Activated CD4-positive, alpha-beta T cell treated with anti-CD3 and anti-CD28 coated beads for 36 hours (primary cell): Measurements from ENCODE around the gene SLC19A3. TPM values are rescaled to one million over a fixed set of nuclear protein-coding genes. Genes with fewer than 3 reads are reported as not detected.

Experiments used
- ATAC-seq: fragments of 200-7000 bp; cut with Tn5 transposase; one replicate; pipeline ENCODE4 v1.10.0; 2021; ENCODE audit warnings: mild to moderate bottlenecking, moderate library complexity
- CTCF ChIA-PET: fragments of 350-600 bp; sonication (Branson Sonifier 250); formaldehyde crosslinking; loops from one replicate; lab custom pipeline; 2021; ENCODE audit warnings: antibody characterized with exemption; lab: Charles Lee
- POLR2A ChIA-PET: fragments of 350-600 bp; sonication (Branson Sonifier 250); formaldehyde crosslinking; loops from one replicate; lab custom pipeline; 2021; ENCODE audit warnings: antibody characterized with exemption, inconsistent platforms; lab: Charles Lee
- DNase-seq: peaks from one replicate; pipeline ENCODE4 v3.0.0-alpha.2; 2020
- H3K27ac Mint-ChIP-seq: one replicate; pipeline ENCODE4 v1.8.0; 2021; ENCODE audit warnings: mixed read lengths
- H3K27me3 Mint-ChIP-seq: one replicate; pipeline ENCODE4 v1.8.0; 2021; ENCODE audit warnings: mixed read lengths
- H3K36me3 Mint-ChIP-seq: one replicate; pipeline ENCODE4 v1.8.0; 2021; ENCODE audit warnings: low read depth, mixed read lengths
- H3K4me1 Mint-ChIP-seq: one replicate; pipeline ENCODE4 v1.8.0; 2021; ENCODE audit warnings: mixed read lengths
- H3K4me3 Mint-ChIP-seq: one replicate; pipeline ENCODE4 v1.8.0; 2021; ENCODE audit warnings: mild to moderate bottlenecking, moderate library complexity, mixed read lengths
- H3K9me3 Mint-ChIP-seq: one replicate; pipeline ENCODE4 v1.8.0; 2021; ENCODE audit warnings: low read depth, mixed read lengths
- intact Hi-C, 2 experiments: fragments of 100-400 bp; cut with DNase I in 1 of 2; cut with micrococcal nuclease in 1 of 2; formaldehyde crosslinking; loops; one replicate each; pipeline versions ENCODE4 v1.14.2 to v1.15.1; 2022 to 2024; cut with DNase I, micrococcal nuclease
- total RNA-seq, 2 experiments: library from RNA; stranded (reverse); gene quantifications; one replicate each; pipeline ENCODE4 v1.2.3, GENCODE V29; 2021

The SLC19A3 gene
- total RNA-seq, 2 experiments from 2014 or later = not detected

DNA sequence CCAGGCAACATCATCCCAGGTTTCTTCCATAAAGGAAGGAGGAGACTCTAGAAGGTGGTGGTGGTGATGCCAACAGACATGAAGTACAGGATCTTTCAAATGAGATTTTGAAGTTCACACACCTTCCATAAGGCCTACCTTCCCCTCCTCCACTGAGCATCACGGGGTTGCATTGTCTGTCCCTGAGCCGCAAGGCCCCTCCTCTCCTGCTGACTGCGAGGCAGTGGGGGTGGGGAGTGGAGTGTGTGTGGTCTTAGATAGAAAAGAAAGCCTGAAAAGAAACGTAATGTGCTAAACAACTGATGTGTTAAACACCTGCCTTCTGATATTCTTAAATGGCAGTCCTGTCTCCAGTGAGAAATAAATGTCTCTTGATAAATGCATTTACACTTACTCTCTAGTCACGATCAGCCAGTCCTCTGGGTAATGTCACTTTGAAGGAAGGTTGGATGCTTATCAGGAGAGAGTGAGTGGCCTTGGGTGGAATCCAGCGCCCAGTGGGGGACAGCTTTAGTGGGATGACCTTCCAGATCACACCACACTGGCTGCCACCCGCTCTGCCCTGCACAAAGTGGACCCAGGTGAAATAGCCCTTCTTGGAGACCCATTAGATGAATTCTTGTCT is 56.7 kb downstream of the SLC19A3 start:
- POLR2A ChIA-PET = no interaction called here
- CTCF ChIA-PET = interaction anchor here (3.7 kb wide), 1 partner anchor 105 kb away, joined by 55 read pairs; no protein-coding TSS in a partner anchor
- H3K9me3 Mint-ChIP-seq = no peaks in the 10 kb centered on the region
- H3K4me1 Mint-ChIP-seq = no peaks in the 10 kb centered on the region
- peaks cover 4% of the 10 kb centered on the region for H3K27me3 Mint-ChIP-seq
- ATAC-seq (no peak), DNase-seq (no peak)
- intact Hi-C loops = no loop called here
- H3K36me3 Mint-ChIP-seq = no peaks in the 10 kb centered on the region
- no peak overlapping the region for H3K4me3 Mint-ChIP-seq
- no peak overlapping the region for H3K27ac Mint-ChIP-seq

DNA sequence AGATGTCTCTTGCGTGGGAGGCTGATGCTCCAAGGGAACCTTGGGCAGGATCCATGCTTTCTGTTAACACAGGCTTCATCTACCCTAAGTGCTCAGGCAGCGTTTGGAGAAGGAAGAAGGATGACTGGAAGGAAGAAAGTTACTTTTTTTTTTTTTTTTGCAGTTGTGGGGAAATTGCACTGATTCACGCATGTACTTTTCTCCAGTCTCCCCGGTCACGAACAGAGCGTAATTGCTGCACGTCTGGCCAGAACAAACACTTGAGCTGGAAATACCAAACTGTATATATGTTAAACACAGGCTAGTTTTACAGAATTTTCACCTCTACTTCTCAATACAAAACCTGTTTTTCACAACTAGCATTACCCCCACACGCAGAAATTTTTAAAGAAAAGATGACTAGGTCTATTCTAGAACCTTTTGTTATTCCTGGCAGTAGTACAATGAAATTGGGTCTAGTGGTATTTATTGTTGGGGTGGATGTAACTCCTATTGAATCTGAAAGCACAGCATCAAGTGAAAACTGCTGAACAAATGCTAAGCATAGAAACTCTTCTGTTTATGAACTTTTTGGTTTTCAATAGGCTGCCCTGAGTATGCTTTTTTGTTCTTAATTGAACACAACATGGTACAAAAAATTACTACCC is 60.5 kb downstream of the SLC19A3 start:
- ATAC-seq = no peak
- ChIA-PET CTCF (interaction anchor here (0.6 to 3.7 kb wide), 26 partner anchors 8 to 533 kb away, joined by 3 to 55 read pairs (median 4); partner anchors contain the start of gene SCYGR5), POLR2A (no interaction called here)
- Mint-ChIP-seq H3K27ac (no peak overlapping the region), H3K4me3 (no peak overlapping the region), H3K36me3 (no peaks in the 10 kb centered on the region), H3K4me1 (peaks cover 5% of the 10 kb centered on the region), H3K9me3 (no peaks in the 10 kb centered on the region), H3K27me3 (peaks cover 12% of the 10 kb centered on the region)
- no peak for DNase-seq
- intact Hi-C loops = loop anchor here (5.0 to 10.0 kb wide), 5 partner anchors 175 to 253 kb away; no protein-coding TSS in a partner anchor

DNA sequence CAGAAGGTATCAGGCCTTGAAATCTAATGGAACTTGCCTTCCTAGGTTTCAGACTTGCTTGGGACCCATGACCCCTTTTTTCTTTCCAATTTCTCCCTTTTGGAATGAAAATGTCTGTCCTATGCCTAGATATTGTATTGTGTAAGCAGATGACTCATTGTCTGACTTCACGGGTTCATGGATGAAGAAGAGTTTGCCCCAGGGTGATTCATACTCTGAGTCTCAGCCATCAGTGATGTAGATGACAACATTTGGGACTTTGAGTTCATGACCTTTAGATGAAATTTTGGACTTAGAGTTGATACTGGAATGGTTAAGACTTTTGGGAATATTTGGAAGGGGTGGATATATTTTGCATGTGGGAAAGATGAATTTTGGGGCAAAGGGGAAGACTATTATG is 62.4 kb downstream of the SLC19A3 start:
- ATAC-seq = peak; percentile 84
- CTCF ChIA-PET = interaction anchor here (0.6 to 1.0 kb wide), 2 partner anchors 11 to 32 kb away, joined by 3 to 4 read pairs; no protein-coding TSS in a partner anchor
- POLR2A ChIA-PET = no interaction called here
- peaks cover 5% of the 10 kb centered on the region for H3K4me1 Mint-ChIP-seq
- H3K4me3 Mint-ChIP-seq = no peak overlapping the region
- no peaks in the 10 kb centered on the region for H3K9me3 Mint-ChIP-seq
- intact Hi-C loops = loop anchor here (2.0 to 10.0 kb wide), 6 partner anchors 29 to 251 kb away; no protein-coding TSS in a partner anchor
- no peaks in the 10 kb centered on the region for H3K36me3 Mint-ChIP-seq
- DNase-seq = no peak
- H3K27ac Mint-ChIP-seq = no peak overlapping the region
- peaks cover 12% of the 10 kb centered on the region for H3K27me3 Mint-ChIP-seq

- Mint-ChIP-seq H3K4me1 (peaks cover 5% of the 10 kb centered on the region), H3K27ac (no peak overlapping the region), H3K27me3 (peaks cover 14% of the 10 kb centered on the region), H3K36me3 (no peaks in the 10 kb centered on the region), H3K4me3 (no peak overlapping the region), H3K9me3 (no peaks in the 10 kb centered on the region)
- intact Hi-C loops = loop anchor here (2.0 to 10.0 kb wide), 2 partner anchors 28 to 250 kb away; no protein-coding TSS in a partner anchor
- DNase-seq = no peak
- CTCF ChIA-PET = no interaction called here
- no peak for ATAC-seq
- POLR2A ChIA-PET = no interaction called here
These were observed 63.4 kb downstream of the SLC19A3 start for GRCh38 chr2:227654426-227654825.

DNA sequence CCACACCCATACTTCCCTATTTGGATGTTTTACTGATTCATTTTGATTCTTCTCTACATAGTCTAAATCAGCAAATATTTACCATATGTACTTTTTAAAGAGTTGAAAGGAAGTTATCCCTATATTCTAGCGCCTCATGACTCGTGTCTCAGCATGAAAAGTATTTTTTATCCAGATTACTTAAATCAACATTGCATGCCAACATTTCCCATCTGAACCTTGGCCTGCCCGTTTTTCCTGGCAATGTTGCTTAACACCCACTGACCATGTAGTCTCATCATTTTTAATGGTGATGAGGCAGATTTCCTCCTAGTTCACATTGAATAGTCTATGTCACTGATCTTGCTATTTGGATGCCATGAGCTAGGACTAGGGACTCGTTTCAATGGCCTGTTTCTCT is 64.4 kb downstream of the SLC19A3 start:
- H3K27me3 Mint-ChIP-seq = peaks cover 18% of the 10 kb centered on the region
- DNase-seq (no peak), ATAC-seq (no peak)
- intact Hi-C loops = loop anchor here in 1 of 2 experiments (10.0 kb wide), 1 partner anchor 249 kb away; no protein-coding TSS in a partner anchor
- peaks cover 5% of the 10 kb centered on the region for H3K4me1 Mint-ChIP-seq
- H3K4me3 Mint-ChIP-seq = no peak overlapping the region
- no peak overlapping the region for H3K27ac Mint-ChIP-seq
- H3K36me3 Mint-ChIP-seq = no peaks in the 10 kb centered on the region
- no peaks in the 10 kb centered on the region for H3K9me3 Mint-ChIP-seq
- ChIA-PET CTCF (interaction anchor here (0.9 kb wide), 1 partner anchor 20 kb away, joined by 3 read pairs; no protein-coding TSS in a partner anchor), POLR2A (no interaction called here)

DNA sequence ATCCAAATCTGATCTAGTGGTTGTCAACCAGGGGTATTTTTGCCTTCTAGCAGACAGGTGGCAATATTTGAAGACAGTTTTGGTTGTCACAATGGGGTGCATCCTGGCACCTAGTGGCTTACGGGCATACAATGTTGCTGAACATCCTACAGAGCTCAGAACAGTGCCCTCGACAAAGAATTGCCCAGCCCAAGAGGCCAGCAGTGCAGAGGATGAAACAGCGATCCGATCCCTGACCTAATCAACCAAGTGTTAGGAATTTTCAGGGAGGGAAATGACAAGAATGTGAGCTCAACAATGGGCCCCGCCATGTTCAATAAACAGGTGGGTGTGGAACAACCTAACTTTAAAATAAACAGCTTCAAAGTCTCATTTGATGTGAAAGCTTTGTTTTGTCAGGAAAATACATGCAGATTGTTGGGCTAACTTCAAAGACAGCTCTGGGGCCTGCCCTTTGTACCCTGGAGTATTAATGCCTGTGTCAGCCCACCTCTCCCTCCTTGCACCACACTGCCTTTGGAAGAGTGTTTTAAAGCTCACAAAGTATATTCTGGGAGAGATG is 73.8 kb downstream of the SLC19A3 start:
- CTCF ChIA-PET = interaction anchor here (0.6 to 1.3 kb wide), 4 partner anchors 10 to 14 kb away, joined by 3 to 7 read pairs (median 3); no protein-coding TSS in a partner anchor
- Mint-ChIP-seq H3K36me3 (no peaks in the 10 kb centered on the region), H3K9me3 (no peaks in the 10 kb centered on the region), H3K27ac (no peak overlapping the region), H3K4me1 (no peaks in the 10 kb centered on the region), H3K27me3 (peaks cover 9% of the 10 kb centered on the region), H3K4me3 (no peak overlapping the region)
- no peak for ATAC-seq
- DNase-seq = no peak
- intact Hi-C loops = no loop called here
- POLR2A ChIA-PET = no interaction called here

DNA sequence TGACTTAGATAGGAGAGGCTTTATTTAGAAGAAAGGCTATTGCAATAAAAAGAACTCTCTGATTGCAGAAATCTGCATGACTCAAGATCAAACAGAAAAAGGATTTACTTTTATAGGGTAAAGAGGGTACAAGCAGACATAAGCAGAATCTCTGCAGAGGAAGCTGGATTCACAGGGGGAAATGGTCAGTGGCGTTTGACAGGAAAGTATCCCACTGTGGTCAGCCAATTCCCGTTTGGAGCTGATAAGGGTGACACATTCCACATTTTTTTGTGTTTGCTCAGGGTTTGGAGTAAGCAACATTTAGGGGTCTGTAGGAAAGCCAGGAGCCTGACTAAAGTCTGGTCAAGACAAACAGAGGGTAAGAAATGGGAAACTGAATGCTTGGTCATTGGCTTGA is 75.2 kb downstream of the SLC19A3 start:
- no peaks in the 10 kb centered on the region for H3K9me3 Mint-ChIP-seq
- H3K27ac Mint-ChIP-seq = no peak overlapping the region
- ChIA-PET POLR2A (no interaction called here), CTCF (no interaction called here)
- DNase-seq (no peak), ATAC-seq (no peak)
- H3K4me3 Mint-ChIP-seq = no peak overlapping the region
- no peaks in the 10 kb centered on the region for H3K36me3 Mint-ChIP-seq
- no peaks in the 10 kb centered on the region for H3K4me1 Mint-ChIP-seq
- intact Hi-C loops = no loop called here
- peaks cover 5% of the 10 kb centered on the region for H3K27me3 Mint-ChIP-seq

DNA sequence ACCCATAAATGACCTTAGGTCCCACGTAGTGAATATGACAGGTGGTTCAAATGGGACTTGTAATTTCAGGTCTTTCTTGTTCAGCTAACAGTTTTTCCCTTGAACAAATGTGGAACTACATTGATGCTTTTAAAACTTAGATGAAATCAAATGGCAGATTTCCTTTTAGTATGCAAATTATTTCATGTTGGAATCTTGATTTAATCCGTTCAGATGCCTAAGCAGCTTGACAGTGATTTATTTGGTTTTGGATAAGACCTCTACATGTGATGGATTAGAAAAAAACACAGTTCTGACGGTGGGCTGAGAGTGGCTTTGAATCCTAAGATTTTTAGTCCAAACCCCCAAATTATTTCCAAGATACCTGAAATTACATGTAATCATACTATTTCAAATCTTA is 83.6 kb downstream of the SLC19A3 start:
- no peak overlapping the region for H3K27ac Mint-ChIP-seq
- H3K27me3 Mint-ChIP-seq = peaks cover 15% of the 10 kb centered on the region
- no peaks in the 10 kb centered on the region for H3K36me3 Mint-ChIP-seq
- ATAC-seq = no peak
- no peak for DNase-seq
- H3K9me3 Mint-ChIP-seq = no peaks in the 10 kb centered on the region
- POLR2A ChIA-PET = no interaction called here
- CTCF ChIA-PET = interaction anchor here (0.6 to 0.9 kb wide), 2 partner anchors 10 to 19 kb away, joined by 3 read pairs; no protein-coding TSS in a partner anchor
- no peak overlapping the region for H3K4me3 Mint-ChIP-seq
- H3K4me1 Mint-ChIP-seq = no peaks in the 10 kb centered on the region
- intact Hi-C loops = no loop called here

Other genes starting within 250 kb of the SLC19A3 start
- 100 to 1,000 TPM; 158 to 214 TPM for gene AGFG1, start 245.9 kb downstream of the SLC19A3 start, total RNA-seq
- not detected for gene SCYGR2, start 119.1 kb downstream of the SLC19A3 start, total RNA-seq
- not detected for gene SCYGR3, start 103.2 kb downstream of the SLC19A3 start, total RNA-seq
- gene SCYGR4, start 100.5 kb downstream of the SLC19A3 start, total RNA-seq = not detected
- gene SCYGR5, start 51.2 kb downstream of the SLC19A3 start, total RNA-seq = not detected
- not detected for gene SCYGR6, start 6.7 kb upstream of the SLC19A3 start, total RNA-seq
- gene SCYGR7, start 10.3 kb upstream of the SLC19A3 start, total RNA-seq = not detected
- not detected for gene SCYGR8, start 27.9 kb upstream of the SLC19A3 start, total RNA-seq
- gene CCL20, start 95.8 kb upstream of the SLC19A3 start, total RNA-seq = 10 to 100 TPM in 1 of 2 experiments, 1 to 10 TPM in 1; 7.9 to 16.2 TPM
- gene DAW1, start 153.6 kb upstream of the SLC19A3 start, total RNA-seq = not detected